GM19239 (cell line): ENCODE results near the gene AKAP1.

ENCODE experiments used
- DNase-seq: peaks from one replicate; pipeline ENCODE4 v3.0.0; 2011; ENCODE audit warnings: low spot score; ENCODE audit not compliant: insufficient read length
- FAIRE-seq: peaks from 2 replicates; lab custom pipeline; 2011; peaks lifted over from hg19 to GRCh38; lab: Jason Lieb, UNC

AKAP1 gene

DNA sequence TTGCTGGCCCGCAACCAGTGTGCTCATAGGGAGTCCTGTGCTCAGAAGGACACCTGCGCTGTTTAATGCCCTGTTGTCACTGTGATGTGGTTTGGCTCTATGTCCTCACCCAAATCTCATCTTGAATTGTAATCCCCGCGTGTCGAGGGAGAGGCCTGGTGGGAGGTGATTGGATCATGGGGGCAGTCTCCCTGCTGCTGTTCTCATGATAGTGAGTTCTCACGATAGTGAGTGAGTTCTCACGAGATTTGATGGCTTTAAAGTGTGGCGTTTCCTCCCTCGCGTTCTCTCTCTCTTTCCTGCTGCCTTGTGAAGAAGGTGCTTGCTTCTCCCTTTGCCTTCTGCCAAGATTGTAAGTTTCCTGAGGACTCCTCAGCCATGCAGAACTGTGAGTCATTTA is 66.8 kb downstream of the AKAP1 start:
- DNase-seq, result no peak
- FAIRE-seq, result no peak

- DNase-seq, result no peak
Observed at GRCh38 chr17:57152967-57153528, 68.0 kb downstream of the AKAP1 start.

DNA sequence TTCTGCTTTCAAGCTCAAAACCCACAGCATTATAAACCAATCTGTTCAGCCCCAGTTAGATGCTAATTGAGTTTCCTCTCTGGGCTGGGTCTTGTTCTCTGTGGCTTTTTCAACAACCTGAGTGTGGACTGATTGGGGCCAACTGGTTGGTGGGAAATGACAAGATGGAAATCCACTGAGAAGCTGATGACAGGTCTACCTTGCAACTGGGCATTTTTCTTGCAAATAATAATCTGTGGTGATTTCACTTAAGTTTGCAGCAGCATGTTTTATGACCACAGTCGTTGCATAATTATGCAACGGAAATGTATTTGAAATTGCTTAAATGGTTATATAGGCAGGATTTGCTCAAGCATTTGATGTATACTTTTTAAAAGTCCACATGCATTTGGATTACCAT is 69.9 kb downstream of the AKAP1 start:
- DNase-seq (no peak), FAIRE-seq (no peak)

More at GRCh38 chr17:57152967-57153528, 68.0 kb downstream of the AKAP1 start:
- no peak for FAIRE-seq

GRCh38 chr17:57158325-57158724 is 73.3 kb downstream of the AKAP1 start:
- no peak for FAIRE-seq

DNA sequence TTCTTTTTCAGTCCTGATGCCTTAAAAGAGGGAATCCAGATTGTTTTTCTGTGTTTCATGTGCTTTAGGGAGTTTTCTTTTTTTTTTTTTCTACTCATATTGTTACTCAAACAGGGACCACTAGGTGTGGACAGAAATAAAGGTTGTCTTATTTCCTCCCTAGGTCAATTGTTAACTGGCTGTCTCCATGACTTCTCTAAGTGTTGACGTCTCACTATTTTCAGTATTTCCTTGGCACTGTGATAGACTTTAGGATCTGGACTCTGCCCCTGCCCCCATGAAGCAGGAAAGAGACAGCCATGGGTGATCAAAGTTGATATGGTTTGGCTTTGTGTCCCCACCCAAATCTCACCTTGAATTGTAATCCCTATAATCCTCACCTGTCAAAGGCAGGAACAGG is 73.7 kb downstream of the AKAP1 start:
- DNase-seq (no peak), FAIRE-seq (no peak)

More at GRCh38 chr17:57158325-57158724, 73.3 kb downstream of the AKAP1 start:
- DNase-seq, result no peak

DNA sequence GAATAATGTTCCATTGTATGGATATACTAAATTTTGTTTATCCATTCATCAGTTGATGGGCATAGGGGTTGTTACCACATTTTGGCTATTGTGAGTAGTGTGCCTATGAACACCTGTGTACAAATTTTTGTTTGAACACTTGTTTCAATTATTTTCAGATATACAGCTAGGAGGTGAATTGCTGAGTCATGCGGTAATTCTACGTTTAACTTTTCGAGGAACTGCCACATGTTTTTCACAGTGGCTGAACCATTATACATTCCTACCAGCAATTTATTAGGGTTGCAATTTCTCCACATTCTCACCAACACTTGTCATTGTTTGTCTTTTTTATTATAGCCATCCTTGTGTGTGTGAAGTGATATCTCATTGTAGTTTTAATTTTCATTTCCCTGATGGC is 75.6 kb downstream of the AKAP1 start:
- FAIRE-seq (no peak), DNase-seq (no peak)

DNA sequence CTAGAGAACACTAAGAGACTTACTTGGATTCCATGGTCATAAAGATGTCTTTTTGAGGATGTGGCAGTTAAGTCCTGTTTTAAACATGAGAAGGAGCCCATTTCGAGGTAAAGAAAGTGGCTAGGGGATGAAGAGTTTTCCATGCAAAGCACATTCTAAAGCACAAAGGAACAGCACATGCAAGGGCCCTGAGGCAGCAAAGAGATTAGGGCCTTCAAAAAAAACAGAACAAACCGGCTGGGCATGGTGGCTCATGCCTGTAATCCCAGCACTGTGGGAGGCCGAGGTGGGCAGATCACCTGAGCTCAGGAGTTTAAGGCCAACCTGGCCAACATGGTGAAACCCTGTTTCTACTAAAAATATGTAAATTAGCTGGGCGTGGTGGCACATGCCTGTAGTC is 79.8 kb downstream of the AKAP1 start:
- no peak for FAIRE-seq
- no peak for DNase-seq

DNA sequence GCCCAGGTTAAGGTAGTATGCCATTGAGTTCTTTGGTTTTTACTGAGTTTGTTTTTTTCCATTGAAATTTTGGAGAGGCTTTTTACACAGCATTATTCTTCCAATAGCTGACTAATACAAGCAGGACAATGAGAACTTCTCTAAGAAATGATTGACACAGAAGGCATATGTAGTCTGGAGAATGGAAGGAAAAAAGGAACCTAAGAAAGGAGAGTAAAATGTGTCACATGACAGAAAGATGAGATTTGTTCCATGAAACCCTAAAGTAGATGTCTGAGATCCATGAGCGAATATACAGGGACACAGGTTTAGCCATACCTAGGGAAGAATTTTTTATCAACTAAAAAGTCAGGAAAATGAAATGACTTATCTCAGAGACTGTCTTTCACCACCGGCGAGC is 80.7 kb downstream of the AKAP1 start:
- FAIRE-seq (no peak), DNase-seq (no peak)

- DNase-seq (no peak), FAIRE-seq (no peak)
Observed at GRCh38 chr17:57166803-57167202, 81.8 kb downstream of the AKAP1 start.

- FAIRE-seq (no peak), DNase-seq (no peak)
Observed at GRCh38 chr17:57168695-57169094, 83.6 kb downstream of the AKAP1 start.

- DNase-seq (no peak), FAIRE-seq (no peak)
Observed at GRCh38 chr17:57170866-57171265, 85.8 kb downstream of the AKAP1 start.
